Ecto neural progenitor cell (in vitro differentiated cells): ENCODE data around the gene GALNT9.
"Not testable (repeated sequence)": the region's sequence is repeated elsewhere in the genome, so short reads cannot be mapped to it uniquely, and the experiment has no call there.

ENCODE experiments used
- DNase-seq: peaks from one replicate; pipeline ENCODE4 v3.0.0-alpha.2; 2018; ENCODE audit warnings: low spot score

GALNT9 gene

GRCh38 chr12:132230381-132230780 is 99.0 kb downstream of the GALNT9 start:
- no peak for DNase-seq

GRCh38 chr12:132229926-132230325 is 99.5 kb downstream of the GALNT9 start:
- no peak for DNase-seq

- no peak for DNase-seq
These were observed 100.1 kb downstream of the GALNT9 start for GRCh38 chr12:132229193-132229760.

- no peak for DNase-seq
These were observed 100.8 kb downstream of the GALNT9 start for GRCh38 chr12:132228476-132229192.

GRCh38 chr12:132227782-132228475 is 101.5 kb downstream of the GALNT9 start:
- no peak for DNase-seq

- no peak for DNase-seq
These were observed 102.3 kb downstream of the GALNT9 start for GRCh38 chr12:132227118-132227517.

GRCh38 chr12:132226604-132227003 is 102.8 kb downstream of the GALNT9 start:
- DNase-seq, result no peak

GRCh38 chr12:132225214-132225613 is 104.2 kb downstream of the GALNT9 start:
- no peak for DNase-seq

- no peak for DNase-seq
These were observed 104.9 kb downstream of the GALNT9 start for GRCh38 chr12:132224484-132224883.

GRCh38 chr12:132222808-132223173 is 106.6 kb downstream of the GALNT9 start:
- DNase-seq, result no peak

GRCh38 chr12:132222096-132222807 is 107.1 kb downstream of the GALNT9 start:
- no peak for DNase-seq

- DNase-seq, result not testable (repeated sequence)
These were observed 109.6 kb downstream of the GALNT9 start for GRCh38 chr12:132219761-132220160.

GRCh38 chr12:132219323-132219722 is 110.1 kb downstream of the GALNT9 start:
- DNase-seq, result no peak

- DNase-seq, result peak; percentile 74
These were observed 110.5 kb downstream of the GALNT9 start for GRCh38 chr12:132218915-132219314.

GRCh38 chr12:132218527-132218875 is 110.9 kb downstream of the GALNT9 start:
- DNase-seq, result no peak

- DNase-seq, result no peak
These were observed 111.4 kb downstream of the GALNT9 start for GRCh38 chr12:132217800-132218526.

- no peak for DNase-seq
These were observed 112.0 kb downstream of the GALNT9 start for GRCh38 chr12:132217371-132217770.

GRCh38 chr12:132216354-132216987 is 112.9 kb downstream of the GALNT9 start:
- no peak for DNase-seq

GRCh38 chr12:132215299-132215989 is 113.9 kb downstream of the GALNT9 start:
- DNase-seq, result no peak

- no peak for DNase-seq
These were observed 114.5 kb downstream of the GALNT9 start for GRCh38 chr12:132214891-132215290.

GRCh38 chr12:132214161-132214476 is 115.3 kb downstream of the GALNT9 start:
- no peak for DNase-seq
